Germinal center (tissue), 1 donor: ENCODE measurements around the gene SLC17A1.

Source experiments
- DNase-seq: peaks from one replicate; pipeline ENCODE4 v3.0.0; 2012; ENCODE audit warnings: mixed read lengths, low spot score

The SLC17A1 gene

GRCh38 chr6:25831532-25832306, at the start of gene SLC17A1:
TSS of gene SLC17A1 (minus strand) at chr6:25832052. CDS start at chr6:25830557, 1,495 bp downstream.
- DNase-seq: no peak

GRCh38 chr6:25880601-25881000, 48.7 kb upstream of the SLC17A1 start:
- no peak for DNase-seq

- DNase-seq: no peak
Measured at GRCh38 chr6:25878721-25879322, 47.0 kb upstream of the SLC17A1 start.

GRCh38 chr6:25875926-25876602, 44.2 kb upstream of the SLC17A1 start:
- no peak for DNase-seq

GRCh38 chr6:25875563-25875905, 43.7 kb upstream of the SLC17A1 start:
- DNase-seq: no peak

- DNase-seq: no peak
Measured at GRCh38 chr6:25874822-25875562, 43.1 kb upstream of the SLC17A1 start.

- no peak for DNase-seq
Measured at GRCh38 chr6:25874118-25874517, 42.3 kb upstream of the SLC17A1 start, which contains the start of gene SLC17A3. TSS of gene SLC17A3 (minus strand) at chr6:25874243. CDS start at chr6:25868387, 5,856 bp downstream.

GRCh38 chr6:25872814-25873213, 41.0 kb upstream of the SLC17A1 start:
- DNase-seq: no peak

- no peak for DNase-seq
Measured at GRCh38 chr6:25869840-25870239, 38.0 kb upstream of the SLC17A1 start.

GRCh38 chr6:25868436-25869183, 36.8 kb upstream of the SLC17A1 start:
- DNase-seq: no peak

- DNase-seq: no peak
Measured at GRCh38 chr6:25866011-25866410, 34.2 kb upstream of the SLC17A1 start.

- DNase-seq: no peak
Measured at GRCh38 chr6:25863360-25863759, 31.5 kb upstream of the SLC17A1 start.

- no peak for DNase-seq
Measured at GRCh38 chr6:25862199-25862598, 30.3 kb upstream of the SLC17A1 start.

GRCh38 chr6:25852756-25853155, 20.9 kb upstream of the SLC17A1 start:
- no peak for DNase-seq

- DNase-seq: no peak
Measured at GRCh38 chr6:25851961-25852360, 20.1 kb upstream of the SLC17A1 start.

GRCh38 chr6:25844518-25844917, 12.7 kb upstream of the SLC17A1 start:
- DNase-seq: no peak

- DNase-seq: no peak
Measured at GRCh38 chr6:25842526-25842925, 10.7 kb upstream of the SLC17A1 start.

GRCh38 chr6:25835442-25836283, 3.8 kb upstream of the SLC17A1 start:
- no peak for DNase-seq

- DNase-seq: no peak
Measured at GRCh38 chr6:25834950-25835349, 3.1 kb upstream of the SLC17A1 start.

- DNase-seq: no peak
Measured at GRCh38 chr6:25833136-25833535, 1.3 kb upstream of the SLC17A1 start.

- DNase-seq: no peak
Measured at GRCh38 chr6:25832670-25833069, 818 bp upstream of the SLC17A1 start.
